Stimulated activated CD8-positive, alpha-beta memory T cell treated with anti-CD3 and anti-CD28 coated beads, Interleukin-2, amount 100 ng/mL, for 48 hours (primary cell): Measurements from ENCODE around the gene KIF26A.
A peak's percentile ranks its signal among the peaks of the same experiment; 100 is the strongest.
"Not testable (repeated sequence)": the region's sequence is repeated elsewhere in the genome, so short reads cannot be mapped to it uniquely, and the experiment has no call there.

ENCODE experiments used
- DNase-seq, 2 donors: peaks; one replicate each; pipeline ENCODE4 v3.0.0-alpha.2; 2020; ENCODE audit warnings: low read depth in 2 of 2

Gene KIF26A

GRCh38 chr14:104222396-104223036, 84.1 kb downstream of the KIF26A start:
- DNase-seq: no peak

- DNase-seq: no peak
Measured at GRCh38 chr14:104223101-104224041, 85.0 kb downstream of the KIF26A start.

GRCh38 chr14:104224131-104224505, 85.7 kb downstream of the KIF26A start:
- no peak for DNase-seq

GRCh38 chr14:104224506-104225277, 86.3 kb downstream of the KIF26A start:
- DNase-seq: peak; percentile 34 to 45

GRCh38 chr14:104225278-104226190, 87.1 kb downstream of the KIF26A start:
- not testable (repeated sequence) for DNase-seq

GRCh38 chr14:104226421-104227383, 88.3 kb downstream of the KIF26A start:
- no peak for DNase-seq

- peak in 1 of 2 donors; percentile 32 for DNase-seq
Measured at GRCh38 chr14:104227806-104228205, 89.4 kb downstream of the KIF26A start.

- DNase-seq: no peak
Measured at GRCh38 chr14:104228221-104228620, 89.8 kb downstream of the KIF26A start.

GRCh38 chr14:104228716-104229533, 90.5 kb downstream of the KIF26A start:
- DNase-seq: no peak

GRCh38 chr14:104229534-104230055, 91.2 kb downstream of the KIF26A start:
- no peak for DNase-seq

- DNase-seq: no peak
Measured at GRCh38 chr14:104230119-104230815, 91.9 kb downstream of the KIF26A start.
